Measurements from ENCODE around the gene TPRA1.

- TF ChIP-seq POLR2AphosphoS5 (IDR thresholded peaks at IDR 0.05), result no peak
- TF ChIP-seq, protein P1, sequence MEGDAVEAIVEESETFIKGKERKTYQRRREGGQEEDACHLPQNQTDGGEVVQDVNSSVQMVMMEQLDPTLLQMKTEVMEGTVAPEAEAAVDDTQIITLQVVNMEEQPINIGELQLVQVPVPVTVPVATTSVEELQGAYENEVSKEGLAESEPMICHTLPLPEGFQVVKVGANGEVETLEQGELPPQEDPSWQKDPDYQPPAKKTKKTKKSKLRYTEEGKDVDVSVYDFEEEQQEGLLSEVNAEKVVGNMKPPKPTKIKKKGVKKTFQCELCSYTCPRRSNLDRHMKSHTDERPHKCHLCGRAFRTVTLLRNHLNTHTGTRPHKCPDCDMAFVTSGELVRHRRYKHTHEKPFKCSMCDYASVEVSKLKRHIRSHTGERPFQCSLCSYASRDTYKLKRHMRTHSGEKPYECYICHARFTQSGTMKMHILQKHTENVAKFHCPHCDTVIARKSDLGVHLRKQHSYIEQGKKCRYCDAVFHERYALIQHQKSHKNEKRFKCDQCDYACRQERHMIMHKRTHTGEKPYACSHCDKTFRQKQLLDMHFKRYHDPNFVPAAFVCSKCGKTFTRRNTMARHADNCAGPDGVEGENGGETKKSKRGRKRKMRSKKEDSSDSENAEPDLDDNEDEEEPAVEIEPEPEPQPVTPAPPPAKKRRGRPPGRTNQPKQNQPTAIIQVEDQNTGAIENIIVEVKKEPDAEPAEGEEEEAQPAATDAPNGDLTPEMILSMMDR (IDR thresholded peaks at IDR 0.05 in 8 of 11, conservative IDR thresholded peaks at IDR 0.05 in 3 of 11), result no peak
Measured at GRCh38 chr3:127546554-127546953, 44.0 kb downstream of the TPRA1 start.
